ENCODE data around the gene NTNG2.

- TF ChIP-seq NR2C2 (CRISPR knock-in tag; IDR thresholded peaks at IDR 0.05; ENCODE audit: borderline replicate concordance), result no peak
- TF ChIP-seq ELF4 (CRISPR knock-in tag; IDR thresholded peaks at IDR 0.05; ENCODE audit: borderline replicate concordance), result no peak
- no peak for TF ChIP-seq SP5 (CRISPR knock-in tag; IDR thresholded peaks at IDR 0.05; ENCODE audit: borderline replicate concordance, low read depth)
- TF ChIP-seq CTCF (CRISPR knock-in tag; IDR thresholded peaks at IDR 0.05), result no peak
- TF ChIP-seq SP2 (CRISPR knock-in tag; IDR thresholded peaks at IDR 0.05), result no peak
- no peak for TF ChIP-seq FOXA1 (IDR thresholded peaks at IDR 0.05)
- TF ChIP-seq FOXA1 (CRISPR knock-in tag; IDR thresholded peaks at IDR 0.05), result no peak
- no peak for TF ChIP-seq ARNT2 (CRISPR knock-in tag; IDR thresholded peaks at IDR 0.05; ENCODE audit: low read depth)
- TF ChIP-seq SMC3 (IDR thresholded peaks at IDR 0.05; ENCODE audit: low read length), result no peak
Observed at GRCh38 chr9:132187121-132187620, 25.3 kb downstream of the NTNG2 start.

All from HepG2 (cell line).